ENCODE data around the gene MYO18A.
"Not testable (repeated sequence)": the region's sequence is repeated elsewhere in the genome, so short reads cannot be mapped to it uniquely, and the experiment has no call there.

The MYO18A gene

DNA sequence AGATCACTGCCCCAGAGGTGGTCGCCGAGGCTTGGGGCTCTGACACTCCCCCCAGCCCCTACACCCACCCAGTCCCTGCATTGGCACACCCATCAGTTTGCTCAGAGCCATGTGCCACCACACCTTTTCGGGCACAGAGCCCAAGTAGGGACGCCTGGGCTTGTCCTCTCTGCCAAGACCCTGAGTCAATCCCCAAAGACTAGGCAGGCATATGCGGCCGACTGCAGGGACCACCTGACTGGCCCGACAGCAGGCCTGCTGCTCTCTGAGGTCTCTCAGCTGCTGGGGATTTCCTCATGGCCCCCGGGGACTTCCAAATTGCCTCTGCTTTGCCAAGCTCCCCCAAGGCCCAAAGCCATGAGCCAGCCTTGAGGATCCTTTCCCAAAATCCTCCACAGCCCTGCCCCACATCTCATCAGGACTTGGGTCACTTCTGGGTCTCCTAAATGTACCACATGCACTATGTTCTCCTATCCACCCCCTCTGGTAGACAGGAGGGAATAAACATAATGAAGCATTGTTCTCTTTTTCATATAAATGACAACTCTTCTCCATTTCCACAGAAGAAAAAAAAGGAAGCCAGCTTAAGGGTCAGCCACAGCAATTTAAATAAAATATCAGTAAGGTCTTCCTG lies 30.6 kb downstream of the MYO18A start:
- DNase-seq (ENCODE audit: low spot score), result peak; percentile 75

GRCh38 chr17:29148790-29149430 lies 31.3 kb downstream of the MYO18A start:
- peak; percentile 90 for DNase-seq (ENCODE audit: low spot score)

DNA sequence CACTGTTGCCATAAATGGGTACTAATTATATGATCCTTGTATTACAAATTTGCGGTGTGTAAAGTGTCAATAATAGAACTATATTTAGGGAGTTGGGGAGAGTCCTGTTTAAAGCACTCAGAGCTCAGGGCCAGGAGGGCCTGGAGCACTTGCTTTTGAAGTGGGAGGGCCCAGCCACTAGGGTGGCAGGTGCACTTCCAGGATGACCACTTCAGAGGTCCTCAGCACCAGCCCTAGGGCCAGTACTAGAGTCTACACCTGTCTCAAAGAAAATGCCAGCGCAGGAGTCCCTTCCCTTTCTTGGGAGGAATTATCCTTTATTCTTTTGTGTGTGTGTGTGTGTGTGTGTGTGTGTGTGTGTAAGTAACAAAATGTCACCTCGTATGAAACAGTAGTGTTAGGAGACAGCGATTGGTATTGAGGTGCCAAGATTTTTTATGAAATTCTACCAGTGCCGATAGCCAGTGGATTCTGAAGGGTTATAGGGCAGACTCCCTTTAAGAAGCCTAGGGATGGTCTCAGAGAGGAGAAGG lies 31.9 kb downstream of the MYO18A start:
- no peak for DNase-seq (ENCODE audit: low spot score)

- DNase-seq (ENCODE audit: low spot score), result no peak
These were observed 32.5 kb downstream of the MYO18A start for GRCh38 chr17:29147682-29148081.

- DNase-seq (ENCODE audit: low spot score), result not testable (repeated sequence)
These were observed 33.0 kb downstream of the MYO18A start for GRCh38 chr17:29147228-29147627.

GRCh38 chr17:29146369-29146972 lies 33.7 kb downstream of the MYO18A start:
- DNase-seq (ENCODE audit: low spot score), result no peak

- peak; percentile 81 for DNase-seq (ENCODE audit: low spot score)
These were observed 34.7 kb downstream of the MYO18A start for GRCh38 chr17:29145289-29146073.

DNA sequence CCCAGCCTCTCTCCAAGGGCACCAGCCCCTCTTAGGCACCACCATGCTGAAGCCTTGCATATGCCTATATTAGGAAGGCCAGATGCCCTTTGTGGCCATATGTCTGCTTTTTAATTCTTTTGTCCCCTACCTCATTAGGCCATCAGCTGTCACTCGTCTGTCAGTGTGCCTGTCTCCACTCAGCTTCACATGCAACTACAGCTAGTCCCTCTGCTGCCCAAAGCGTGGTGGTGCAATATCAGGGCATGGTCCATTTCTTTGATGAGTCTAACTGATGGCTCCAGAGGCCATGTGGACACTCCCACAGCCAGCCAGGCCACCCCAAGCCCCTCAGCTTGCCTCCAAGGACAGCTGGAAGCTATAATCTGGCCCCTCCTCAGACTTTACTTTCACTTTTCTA lies 36.3 kb downstream of the MYO18A start:
- DNase-seq (ENCODE audit: low spot score), result peak; percentile 75

DNA sequence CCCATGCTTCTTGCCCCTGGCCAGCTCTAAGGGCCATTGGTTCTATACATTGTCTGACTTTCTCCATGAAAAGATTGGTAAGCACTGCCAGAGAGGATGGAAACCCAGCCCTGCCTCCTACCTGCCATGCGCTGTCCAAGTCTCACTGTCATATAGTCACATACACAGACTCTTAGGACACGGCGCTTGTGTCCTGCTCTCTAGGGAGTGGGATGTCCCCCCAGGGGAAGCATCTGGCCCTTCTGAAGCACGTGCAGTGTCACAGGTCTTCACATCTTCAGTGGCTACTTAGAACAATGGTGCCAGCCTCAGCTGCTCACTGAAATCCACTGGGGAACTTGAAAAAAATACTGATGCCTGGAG lies 38.7 kb downstream of the MYO18A start:
- no peak for DNase-seq (ENCODE audit: low spot score)

DNA sequence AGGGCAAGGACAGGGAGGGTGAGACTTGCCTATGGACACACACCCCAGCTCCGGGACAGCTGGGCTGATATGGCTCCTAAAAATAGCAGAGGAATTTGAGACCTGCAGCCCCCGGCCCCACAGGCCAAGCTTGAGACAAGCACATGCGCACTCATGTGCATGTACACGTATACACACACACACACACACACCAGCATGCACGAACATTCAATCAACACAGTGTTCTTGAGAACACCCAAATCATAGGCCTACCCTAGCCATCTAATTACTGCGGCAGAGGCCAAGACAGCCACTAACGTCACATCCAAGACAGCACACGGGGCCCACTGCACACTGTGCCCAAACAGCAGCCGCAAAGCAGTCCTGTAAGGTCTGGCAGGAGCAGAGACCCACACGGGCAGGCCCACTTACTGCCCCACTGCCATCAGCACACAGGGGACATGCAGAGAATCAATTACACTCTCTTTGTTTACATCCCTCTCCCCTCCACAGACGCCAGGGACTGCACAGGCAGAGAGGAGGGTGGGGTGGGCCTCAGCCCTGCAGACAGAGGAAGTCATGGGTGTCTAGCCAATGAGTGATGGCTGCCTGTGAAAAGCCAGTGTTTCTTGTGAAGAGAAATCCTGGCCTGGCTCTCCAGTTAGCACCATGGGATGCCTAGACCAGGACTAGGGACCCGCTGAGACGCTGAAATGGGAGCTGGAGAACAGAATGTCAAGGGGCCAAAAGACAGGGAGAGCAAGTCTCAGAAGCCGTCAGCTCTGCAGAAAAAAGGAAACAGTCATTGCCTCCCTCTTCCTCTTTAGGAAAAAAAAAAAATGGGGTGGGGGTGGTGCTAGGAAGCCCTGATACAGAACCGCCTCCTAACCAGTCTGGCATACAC lies 39.3 kb downstream of the MYO18A start:
- DNase-seq (ENCODE audit: low spot score), result peak; percentile 80

DNA sequence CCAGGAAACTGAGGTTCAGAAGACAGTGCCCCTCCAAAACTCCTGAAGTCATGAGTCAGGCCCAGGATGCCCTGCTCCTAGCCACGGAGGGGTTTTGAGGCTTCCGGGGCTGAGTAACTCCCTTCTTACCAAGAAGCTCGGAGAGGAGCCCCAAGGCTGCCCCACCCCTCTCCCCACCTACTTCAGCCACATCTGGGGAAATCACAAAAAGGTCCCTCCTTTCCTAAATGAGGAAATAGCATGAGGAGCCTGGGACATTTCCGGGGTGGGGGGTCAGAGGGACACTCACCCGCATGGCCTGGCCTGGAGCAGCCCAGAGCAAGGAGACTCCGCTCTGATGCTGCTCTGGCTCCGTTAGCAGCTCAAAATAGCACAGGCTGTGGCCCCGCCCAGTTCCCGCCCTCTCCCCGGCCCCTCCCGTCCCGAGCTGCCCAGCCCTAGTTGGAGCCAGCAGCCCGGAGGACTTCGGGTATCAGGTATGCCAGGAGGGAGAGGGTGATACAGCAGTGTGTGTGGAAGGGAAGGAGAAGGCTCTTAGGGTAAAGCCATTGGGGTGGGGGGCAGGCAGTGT lies 40.1 kb downstream of the MYO18A start:
- DNase-seq (ENCODE audit: low spot score), result peak; percentile 73

GRCh38 chr17:29138971-29139691 lies 41.1 kb downstream of the MYO18A start:
- no peak for DNase-seq (ENCODE audit: low spot score)

DNA sequence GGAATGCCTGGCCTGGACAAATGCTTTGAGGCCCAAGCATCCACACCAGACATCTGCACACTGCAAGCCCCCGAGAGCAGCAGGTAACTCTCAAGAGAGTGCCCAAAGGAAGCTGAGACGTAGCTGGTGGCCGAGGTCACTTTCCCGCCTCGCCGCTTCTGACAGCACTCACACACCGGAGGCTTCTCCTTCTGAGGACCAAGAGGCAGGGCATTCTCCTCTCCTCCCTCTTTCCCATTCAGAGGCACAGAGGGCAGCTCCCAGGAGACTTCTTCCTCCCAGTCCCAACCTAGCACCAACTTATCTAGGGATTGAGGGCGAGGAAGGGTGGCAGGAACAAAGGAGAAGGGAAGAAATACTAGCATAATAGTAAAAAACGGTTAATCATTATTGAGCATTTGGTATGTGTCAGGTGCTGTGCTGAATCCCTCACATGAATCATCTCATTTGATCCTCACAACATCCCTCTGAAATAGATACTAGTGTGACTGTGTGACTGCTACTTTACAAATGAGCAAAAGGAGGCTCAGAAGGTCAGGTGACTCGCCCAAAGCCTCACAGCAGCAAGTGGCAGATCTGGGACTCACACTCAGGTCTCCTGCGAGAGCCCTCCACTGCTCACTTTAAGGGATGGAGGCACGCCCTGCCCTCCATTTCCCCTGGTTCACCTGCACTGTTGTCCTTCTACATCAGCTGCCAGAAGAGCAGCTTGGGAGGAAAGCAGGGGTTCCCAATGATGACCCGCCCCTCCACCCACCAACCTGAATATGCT lies 41.8 kb downstream of the MYO18A start:
- no peak for DNase-seq (ENCODE audit: low spot score)

- no peak for DNase-seq (ENCODE audit: low spot score)
These were observed 43.0 kb downstream of the MYO18A start for GRCh38 chr17:29136998-29137730.

GRCh38 chr17:29135464-29135863 lies 44.7 kb downstream of the MYO18A start:
- DNase-seq (ENCODE audit: low spot score), result no peak

GRCh38 chr17:29133121-29133713 lies 47.0 kb downstream of the MYO18A start:
- DNase-seq (ENCODE audit: low spot score), result no peak

DNA sequence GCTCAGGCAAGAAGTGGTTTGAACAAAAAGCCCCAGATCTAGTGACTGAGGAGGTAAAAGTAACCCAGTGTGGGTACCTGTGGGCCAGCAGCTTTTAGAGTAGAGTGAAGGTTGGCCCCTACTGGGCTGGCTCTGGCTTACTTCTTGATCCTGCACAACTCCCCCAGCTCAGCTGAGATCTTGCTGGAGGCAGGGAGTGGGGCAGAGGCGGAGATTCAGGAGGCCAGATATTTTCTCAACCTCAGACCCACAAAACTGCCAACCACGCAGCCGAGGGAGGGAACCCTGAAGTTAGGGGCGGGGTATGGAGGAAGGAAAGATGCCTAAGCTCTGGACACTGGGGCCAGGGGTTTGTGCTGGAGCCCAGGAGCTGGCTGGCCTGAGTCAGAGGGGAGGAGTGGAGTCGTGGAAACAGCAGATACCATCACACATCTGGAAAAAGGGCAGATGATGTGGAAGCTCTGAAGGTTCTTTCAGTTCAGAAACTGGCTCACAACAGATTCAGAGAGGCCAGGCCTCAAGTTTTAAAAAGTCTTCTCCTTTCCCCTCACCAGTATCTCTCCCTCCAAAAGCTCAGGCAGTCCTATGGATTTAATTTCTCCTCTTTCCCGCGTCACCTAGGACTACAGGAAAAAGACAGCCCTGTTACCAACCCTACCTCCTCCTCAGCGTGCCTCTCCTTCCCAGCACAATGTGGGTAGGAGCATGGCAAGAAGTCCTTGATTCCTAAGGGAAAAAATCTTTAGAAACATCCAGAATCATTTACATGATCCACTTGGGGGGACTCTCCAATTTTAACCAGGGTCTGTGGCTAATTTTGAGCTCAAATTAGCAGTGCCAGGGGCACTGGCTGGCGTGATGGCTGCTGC lies 48.1 kb downstream of the MYO18A start:
- no peak for DNase-seq (ENCODE audit: low spot score)

DNA sequence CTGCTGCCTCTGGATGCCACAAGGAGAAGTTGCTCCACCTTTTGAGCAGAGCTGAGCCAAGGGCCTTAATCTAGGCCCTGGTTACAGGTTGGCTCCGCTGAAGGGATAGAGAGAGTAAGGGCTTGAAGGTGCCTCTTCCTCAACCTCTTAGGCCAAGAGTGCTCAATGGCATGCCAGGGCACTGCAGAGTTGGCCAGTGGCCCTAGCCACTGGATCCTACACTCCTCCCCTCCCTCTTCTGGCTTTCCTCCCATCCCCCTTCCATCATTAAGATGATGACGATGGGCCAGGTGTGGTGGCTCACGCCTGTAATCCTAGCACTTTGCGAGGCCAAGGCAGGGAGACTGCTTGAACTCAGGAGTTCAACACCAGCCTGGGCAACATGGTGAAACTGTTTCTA lies 50.5 kb downstream of the MYO18A start:
- no peak for DNase-seq (ENCODE audit: low spot score)
